OCI-LY7 (cell line): ENCODE results near the gene IP6K3. TPM values are rescaled to one million over a fixed set of nuclear protein-coding genes. Genes with fewer than 3 reads are reported as not detected.

Experiments used
- BruUV-seq: library from RNA; stranded (reverse); fragments of 400-500 nt; replicated peaks from 2 replicates; lab custom pipeline; 2021; lab: Mats Ljungman, UMichigan
- CTCF ChIA-PET: fragments of 300-600 bp; sonication (Branson Sonifier 250); formaldehyde crosslinking; loops from one replicate; lab custom pipeline; 2022; ENCODE audit warnings: antibody characterized with exemption; ENCODE audit not compliant: unreplicated experiment; lab: Charles Lee
- POLR2A ChIA-PET: fragments of 300-600 bp; sonication (Branson Sonifier 250); formaldehyde crosslinking; loops from one replicate; lab custom pipeline; 2022; ENCODE audit warnings: antibody characterized with exemption; lab: Charles Lee
- DNase-seq: peaks from one replicate; pipeline ENCODE4 v3.0.0-alpha.2; 2015; ENCODE audit warnings: low spot score
- H2AFZ ChIP-seq: fragments of 200-600 bp; sonication (generic), shearing (Covaris generic); 2 replicates; pipeline ENCODE4 v1.6.1; 2014; ENCODE audit warnings: mild to moderate bottlenecking, antibody characterized with exemption, low read length, moderate library complexity
- H3K27ac ChIP-seq: fragments of 200-600 bp; sonication (generic); 2 replicates; pipeline ENCODE4 v1.5.1; 2014; ENCODE audit warnings: mixed run types, low read depth, mild to moderate bottlenecking, moderate library complexity, low read length, inconsistent platforms; ENCODE audit not compliant: poor library complexity, severe bottlenecking
- H3K36me3 ChIP-seq: fragments of 200-600 bp; sonication (generic); 2 replicates; pipeline ENCODE4 v1.6.1; 2014; ENCODE audit warnings: mild to moderate bottlenecking, antibody characterized with exemption, low read length, moderate library complexity, mixed read lengths; ENCODE audit not compliant: insufficient read depth
- H3K4me1 ChIP-seq: fragments of 200-600 bp; sonication (generic); 2 replicates; pipeline ENCODE4 v1.5.1; 2014; ENCODE audit warnings: mild to moderate bottlenecking, low read length; ENCODE audit not compliant: insufficient read depth, poor library complexity, severe bottlenecking
- H3K4me2 ChIP-seq: fragments of 200-600 bp; sonication (generic); 2 replicates; pipeline ENCODE4 v1.6.1; 2014; ENCODE audit warnings: mild to moderate bottlenecking, low read length
- H3K4me3 ChIP-seq: fragments of 200-600 bp; sonication (generic); 2 replicates; pipeline ENCODE4 v1.5.1; 2014; ENCODE audit warnings: mild to moderate bottlenecking, low read depth, low read length; ENCODE audit not compliant: poor library complexity, severe bottlenecking
- H3K79me2 ChIP-seq: fragments of 200-600 bp; sonication (generic); 2 replicates; pipeline ENCODE4 v1.6.1; 2016; ENCODE audit warnings: low read depth, mild to moderate bottlenecking, low read length, moderate library complexity, mixed read lengths; ENCODE audit not compliant: insufficient read depth
- H3K9me2 ChIP-seq: fragments of 200-600 bp; sonication (generic); 2 replicates; pipeline ENCODE4 v1.6.1; 2016; ENCODE audit warnings: mild to moderate bottlenecking, low read length, mixed read lengths; ENCODE audit not compliant: insufficient read depth
- H3K9me3 ChIP-seq: fragments of 200-600 bp; sonication (generic); 2 replicates; pipeline ENCODE4 v1.6.1; 2014; ENCODE audit warnings: mild to moderate bottlenecking, mixed run types, low read length, mixed read lengths
- H4K20me1 ChIP-seq: fragments of 200-600 bp; sonication (generic); 2 replicates; pipeline ENCODE4 v1.6.1; 2014; ENCODE audit warnings: mild to moderate bottlenecking, antibody characterized with exemption, low read length, moderate library complexity, mixed read lengths; ENCODE audit not compliant: insufficient read depth
- EZH2phosphoT487 ChIP-seq: fragments of 200-600 bp; sonication (generic); IDR thresholded peaks from 2 replicates; pipeline ENCODE4 v1.6.1; 2018; ENCODE audit warnings: low read depth, borderline replicate concordance, mild to moderate bottlenecking, mixed run types, antibody characterized with exemption, low read length, moderate library complexity, mixed read lengths
- intact Hi-C: fragments of 100-400 bp; cut with micrococcal nuclease; formaldehyde crosslinking; loops from one replicate; pipeline ENCODE4 v1.10.0; 2022; ENCODE audit not compliant: unreplicated experiment
- total RNA-seq, 2 experiments: library from RNA; depleted of rRNA in 1 of 2; stranded (reverse); fragments of >200 nt in 1 of 2; shearing (Covaris generic) in 1 of 2; gene quantifications; 2 replicates each; pipeline ENCODE4 v1.2.3, GENCODE V29; 2014 to 2022
- TF ChIP-seq, protein P1 (sequence below): fragments of 200-600 bp; sonication (generic); conservative IDR thresholded peaks from 2 replicates; pipeline ENCODE4 v1.5.1; 2014; ENCODE audit warnings: mild to moderate bottlenecking, antibody characterized with exemption, low read length, moderate library complexity, mixed read lengths

IP6K3 gene
- total RNA-seq, 2 experiments from 2014 or later = not detected

DNA sequence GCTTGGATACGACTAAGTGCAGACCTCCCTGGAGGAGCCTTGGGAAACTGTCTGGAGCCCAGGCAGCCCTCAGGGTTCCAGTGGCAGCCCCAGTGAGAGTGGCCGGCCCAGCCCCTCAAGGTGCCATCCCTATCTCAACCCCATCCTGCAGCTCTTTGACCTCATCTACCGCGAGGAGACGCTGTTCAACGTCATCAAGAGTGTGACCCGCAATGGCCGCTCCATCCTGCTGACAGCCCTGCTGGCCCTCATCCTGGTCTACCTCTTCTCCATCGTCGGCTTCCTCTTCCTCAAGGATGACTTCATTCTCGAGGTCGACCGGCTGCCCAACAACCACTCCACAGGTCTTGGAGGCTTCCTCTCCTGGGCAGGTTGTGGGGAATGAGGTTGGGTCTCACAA, 55.9 kb downstream of the IP6K3 start:
- Histone ChIP-seq H3K4me2 (no peak overlapping the region), H2AFZ (no peak overlapping the region), H3K79me2 (no peaks in the 10 kb centered on the region), H3K9me2 (no peaks in the 10 kb centered on the region), H3K36me3 (peaks cover 99% of the 10 kb centered on the region), H3K27ac (no peak overlapping the region), H3K4me1 (peaks cover 2% of the 10 kb centered on the region), H3K9me3 (no peaks in the 10 kb centered on the region), H4K20me1 (no peaks in the 10 kb centered on the region), H3K4me3 (no peak overlapping the region)
- ChIA-PET CTCF (no interaction called here), POLR2A (no interaction called here)
- no peak for DNase-seq
- no TSS peak for BruUV-seq
- intact Hi-C loops = no loop called here
- TF ChIP-seq EZH2phosphoT487 = no peak
- TF ChIP-seq, protein P1, sequence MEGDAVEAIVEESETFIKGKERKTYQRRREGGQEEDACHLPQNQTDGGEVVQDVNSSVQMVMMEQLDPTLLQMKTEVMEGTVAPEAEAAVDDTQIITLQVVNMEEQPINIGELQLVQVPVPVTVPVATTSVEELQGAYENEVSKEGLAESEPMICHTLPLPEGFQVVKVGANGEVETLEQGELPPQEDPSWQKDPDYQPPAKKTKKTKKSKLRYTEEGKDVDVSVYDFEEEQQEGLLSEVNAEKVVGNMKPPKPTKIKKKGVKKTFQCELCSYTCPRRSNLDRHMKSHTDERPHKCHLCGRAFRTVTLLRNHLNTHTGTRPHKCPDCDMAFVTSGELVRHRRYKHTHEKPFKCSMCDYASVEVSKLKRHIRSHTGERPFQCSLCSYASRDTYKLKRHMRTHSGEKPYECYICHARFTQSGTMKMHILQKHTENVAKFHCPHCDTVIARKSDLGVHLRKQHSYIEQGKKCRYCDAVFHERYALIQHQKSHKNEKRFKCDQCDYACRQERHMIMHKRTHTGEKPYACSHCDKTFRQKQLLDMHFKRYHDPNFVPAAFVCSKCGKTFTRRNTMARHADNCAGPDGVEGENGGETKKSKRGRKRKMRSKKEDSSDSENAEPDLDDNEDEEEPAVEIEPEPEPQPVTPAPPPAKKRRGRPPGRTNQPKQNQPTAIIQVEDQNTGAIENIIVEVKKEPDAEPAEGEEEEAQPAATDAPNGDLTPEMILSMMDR = no peak

DNA sequence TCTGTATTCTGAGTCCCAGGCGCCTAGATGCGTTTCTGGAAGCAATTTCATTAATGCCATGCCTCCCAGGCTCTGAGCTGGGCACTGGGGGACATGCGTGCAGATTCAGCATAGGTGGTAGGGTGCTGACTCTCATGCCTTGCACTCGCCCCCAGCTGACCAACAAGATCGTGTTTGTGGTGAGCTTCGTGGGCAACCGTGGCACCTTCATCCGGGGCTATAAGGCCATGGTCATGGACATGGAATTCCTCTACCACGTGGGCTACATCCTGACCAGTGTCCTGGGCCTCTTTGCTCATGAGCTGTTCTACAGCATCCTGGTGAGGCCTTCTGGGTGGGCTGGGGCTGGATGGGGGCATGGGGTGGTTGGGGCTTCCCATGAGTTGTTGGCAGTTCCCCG, 56.8 kb downstream of the IP6K3 start:
- TF ChIP-seq, protein P1 = no peak
- TF ChIP-seq EZH2phosphoT487 = no peak
- no peak overlapping the region for H3K27ac ChIP-seq
- H4K20me1 ChIP-seq = no peaks in the 10 kb centered on the region
- BruUV-seq = no TSS peak
- ChIA-PET POLR2A (no interaction called here), CTCF (no interaction called here)
- no peak for DNase-seq
- H3K4me3 ChIP-seq = no peak overlapping the region
- H3K9me2 ChIP-seq = no peaks in the 10 kb centered on the region
- H3K36me3 ChIP-seq = peaks cover 99% of the 10 kb centered on the region
- no peak overlapping the region for H2AFZ ChIP-seq
- no peaks in the 10 kb centered on the region for H3K79me2 ChIP-seq
- no peaks in the 10 kb centered on the region for H3K4me1 ChIP-seq
- no peak overlapping the region for H3K4me2 ChIP-seq
- intact Hi-C loops = no loop called here
- no peaks in the 10 kb centered on the region for H3K9me3 ChIP-seq

DNA sequence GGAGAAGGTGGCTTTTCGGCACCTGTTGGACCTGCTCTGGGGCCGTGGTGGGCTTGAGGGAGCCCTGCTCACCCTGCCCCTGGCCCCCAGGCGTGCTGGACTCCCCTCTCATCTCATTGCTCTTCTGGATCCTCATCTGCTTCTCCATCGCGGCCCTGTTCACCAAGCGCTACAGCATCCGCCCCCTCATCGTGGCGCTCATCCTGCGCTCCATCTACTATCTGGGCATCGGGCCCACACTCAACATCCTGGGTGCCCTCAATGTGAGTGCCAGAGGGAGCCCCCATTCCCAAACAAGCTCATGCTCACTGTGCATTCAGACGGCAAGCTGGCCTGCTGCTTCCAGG, 57.6 kb downstream of the IP6K3 start:
- no peak for TF ChIP-seq EZH2phosphoT487
- TF ChIP-seq, protein P1 = no peak
- Histone ChIP-seq H2AFZ (no peak overlapping the region), H3K79me2 (no peaks in the 10 kb centered on the region), H3K4me3 (no peak overlapping the region), H3K36me3 (peaks cover 99% of the 10 kb centered on the region), H3K9me2 (no peaks in the 10 kb centered on the region), H3K4me1 (no peaks in the 10 kb centered on the region), H3K27ac (no peak overlapping the region), H3K9me3 (no peaks in the 10 kb centered on the region), H3K4me2 (no peak overlapping the region), H4K20me1 (no peaks in the 10 kb centered on the region)
- intact Hi-C loops = no loop called here
- ChIA-PET POLR2A (no interaction called here), CTCF (no interaction called here)
- no peak for DNase-seq
- BruUV-seq = no TSS peak
